Measurements from ENCODE around the gene PDHX.

DNA sequence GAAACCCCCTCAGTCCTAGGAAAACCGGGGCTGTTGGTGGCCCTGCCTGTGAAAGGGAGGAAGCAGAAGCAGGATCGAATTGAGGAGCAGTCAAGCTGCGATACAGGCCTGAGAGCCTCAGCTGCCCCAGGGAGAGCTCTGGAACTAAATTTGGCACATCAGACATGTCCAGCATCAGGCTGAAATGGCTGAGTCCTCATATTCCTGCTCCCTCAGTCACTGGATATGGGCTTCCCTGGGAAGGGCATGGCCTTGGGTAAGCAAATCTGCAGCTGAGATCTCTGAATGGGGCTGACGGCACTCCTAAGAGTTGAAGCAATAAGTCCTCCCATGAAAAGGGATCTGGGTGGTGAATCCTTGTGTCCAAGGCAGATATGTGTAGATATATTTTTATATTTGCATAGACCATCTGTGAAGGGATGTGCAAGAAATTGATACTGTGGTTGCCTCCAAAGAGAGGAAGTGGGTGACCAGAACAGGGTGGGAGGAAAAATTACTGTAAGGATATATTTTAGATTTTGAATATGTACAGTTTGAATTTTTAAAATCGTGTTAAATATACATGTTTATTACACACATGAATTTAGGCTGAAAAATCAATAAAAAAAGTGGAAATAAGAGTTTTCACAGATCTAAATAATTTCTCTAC, 45.7 kb upstream of the PDHX start:
- TF ChIP-seq, protein P1, sequence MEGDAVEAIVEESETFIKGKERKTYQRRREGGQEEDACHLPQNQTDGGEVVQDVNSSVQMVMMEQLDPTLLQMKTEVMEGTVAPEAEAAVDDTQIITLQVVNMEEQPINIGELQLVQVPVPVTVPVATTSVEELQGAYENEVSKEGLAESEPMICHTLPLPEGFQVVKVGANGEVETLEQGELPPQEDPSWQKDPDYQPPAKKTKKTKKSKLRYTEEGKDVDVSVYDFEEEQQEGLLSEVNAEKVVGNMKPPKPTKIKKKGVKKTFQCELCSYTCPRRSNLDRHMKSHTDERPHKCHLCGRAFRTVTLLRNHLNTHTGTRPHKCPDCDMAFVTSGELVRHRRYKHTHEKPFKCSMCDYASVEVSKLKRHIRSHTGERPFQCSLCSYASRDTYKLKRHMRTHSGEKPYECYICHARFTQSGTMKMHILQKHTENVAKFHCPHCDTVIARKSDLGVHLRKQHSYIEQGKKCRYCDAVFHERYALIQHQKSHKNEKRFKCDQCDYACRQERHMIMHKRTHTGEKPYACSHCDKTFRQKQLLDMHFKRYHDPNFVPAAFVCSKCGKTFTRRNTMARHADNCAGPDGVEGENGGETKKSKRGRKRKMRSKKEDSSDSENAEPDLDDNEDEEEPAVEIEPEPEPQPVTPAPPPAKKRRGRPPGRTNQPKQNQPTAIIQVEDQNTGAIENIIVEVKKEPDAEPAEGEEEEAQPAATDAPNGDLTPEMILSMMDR (conservative IDR thresholded peaks at IDR 0.05; ENCODE audit: low read depth, low read length), result no peak
- no peak for TF ChIP-seq POLR2A (IDR thresholded peaks at IDR 0.05; ENCODE audit: low read depth, low read length)
- TF ChIP-seq NFE2L2 (IDR thresholded peaks at IDR 0.05; ENCODE audit: low read depth, low read length), result no peak
- TF ChIP-seq, protein P2, sequence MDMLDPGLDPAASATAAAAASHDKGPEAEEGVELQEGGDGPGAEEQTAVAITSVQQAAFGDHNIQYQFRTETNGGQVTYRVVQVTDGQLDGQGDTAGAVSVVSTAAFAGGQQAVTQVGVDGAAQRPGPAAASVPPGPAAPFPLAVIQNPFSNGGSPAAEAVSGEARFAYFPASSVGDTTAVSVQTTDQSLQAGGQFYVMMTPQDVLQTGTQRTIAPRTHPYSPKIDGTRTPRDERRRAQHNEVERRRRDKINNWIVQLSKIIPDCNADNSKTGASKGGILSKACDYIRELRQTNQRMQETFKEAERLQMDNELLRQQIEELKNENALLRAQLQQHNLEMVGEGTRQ (IDR thresholded peaks at IDR 0.05; ENCODE audit: low read depth, low read length), result no peak
- TF ChIP-seq, protein P3, sequence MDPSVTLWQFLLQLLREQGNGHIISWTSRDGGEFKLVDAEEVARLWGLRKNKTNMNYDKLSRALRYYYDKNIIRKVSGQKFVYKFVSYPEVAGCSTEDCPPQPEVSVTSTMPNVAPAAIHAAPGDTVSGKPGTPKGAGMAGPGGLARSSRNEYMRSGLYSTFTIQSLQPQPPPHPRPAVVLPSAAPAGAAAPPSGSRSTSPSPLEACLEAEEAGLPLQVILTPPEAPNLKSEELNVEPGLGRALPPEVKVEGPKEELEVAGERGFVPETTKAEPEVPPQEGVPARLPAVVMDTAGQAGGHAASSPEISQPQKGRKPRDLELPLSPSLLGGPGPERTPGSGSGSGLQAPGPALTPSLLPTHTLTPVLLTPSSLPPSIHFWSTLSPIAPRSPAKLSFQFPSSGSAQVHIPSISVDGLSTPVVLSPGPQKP (IDR thresholded peaks at IDR 0.05; ENCODE audit: borderline replicate concordance, low read depth, low read length), result no peak
- TF ChIP-seq RAD21 (IDR thresholded peaks at IDR 0.05; ENCODE audit: low read length), result no peak
- no peak for TF ChIP-seq RFX5 (IDR thresholded peaks at IDR 0.05; ENCODE audit: low read depth, low read length)
- no peak for TF ChIP-seq SMC3 (IDR thresholded peaks at IDR 0.05; ENCODE audit: low read depth, low read length)
- TF ChIP-seq RCOR1 (IDR thresholded peaks at IDR 0.05; ENCODE audit: insufficient replicate concordance, low read length), result no peak
